Measurements from ENCODE around the gene DNAJC21.
"Not testable (repeated sequence)": the region's sequence is repeated elsewhere in the genome, so short reads cannot be mapped to it uniquely, and the experiment has no call there.

Gene DNAJC21

GRCh38 chr5:34923694-34924461 is 5.5 kb upstream of the DNAJC21 start:
- no peak for DNase-seq

GRCh38 chr5:34924462-34924765 is 4.9 kb upstream of the DNAJC21 start:
- no peak for DNase-seq

DNA sequence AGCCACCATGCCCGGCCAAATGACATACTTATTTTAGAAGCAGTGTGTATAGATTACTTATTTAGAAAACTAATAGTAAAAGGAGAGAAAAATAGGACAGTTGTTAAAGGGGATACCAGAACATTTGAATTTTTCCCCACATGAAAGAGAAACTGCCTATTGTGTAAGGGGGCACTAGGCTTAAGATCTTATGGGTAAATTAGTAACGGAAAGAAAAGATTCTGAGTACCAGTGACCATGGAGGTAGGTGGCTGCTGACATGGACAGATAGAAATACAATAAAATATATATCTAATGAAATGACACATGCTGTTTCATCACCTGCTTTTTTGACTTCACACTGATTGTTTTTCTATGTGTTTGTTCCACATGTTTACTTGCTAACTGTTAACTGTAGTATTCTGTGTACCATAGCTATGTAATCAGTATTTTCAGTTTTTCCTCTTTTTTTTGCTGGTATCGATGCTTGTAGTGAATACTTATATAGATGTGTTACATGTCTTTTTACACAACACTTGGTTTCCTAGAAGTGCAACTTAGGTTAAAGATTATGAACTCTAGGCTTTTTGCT is 3.0 kb upstream of the DNAJC21 start:
- no peak for DNase-seq

DNA sequence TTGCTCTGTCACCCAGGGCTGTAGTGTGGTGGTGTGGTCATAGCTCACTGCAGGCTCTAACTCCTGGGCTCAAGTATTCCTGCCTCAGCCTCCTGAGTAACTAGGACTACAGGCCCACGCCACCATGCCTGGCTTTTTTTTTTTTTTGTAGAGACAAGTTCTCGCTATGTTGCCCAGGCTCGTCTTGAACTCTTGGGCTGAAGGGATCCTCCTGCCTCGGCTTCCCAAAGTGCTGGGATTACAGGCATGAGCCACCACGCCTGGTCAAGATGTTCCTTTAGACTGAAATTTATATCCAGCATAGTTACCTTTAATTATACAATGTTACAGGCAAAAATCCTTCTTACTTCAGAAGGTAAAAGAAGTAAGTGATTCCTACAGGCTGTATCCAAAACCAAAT is 1.6 kb upstream of the DNAJC21 start:
- DNase-seq, result no peak

DNA sequence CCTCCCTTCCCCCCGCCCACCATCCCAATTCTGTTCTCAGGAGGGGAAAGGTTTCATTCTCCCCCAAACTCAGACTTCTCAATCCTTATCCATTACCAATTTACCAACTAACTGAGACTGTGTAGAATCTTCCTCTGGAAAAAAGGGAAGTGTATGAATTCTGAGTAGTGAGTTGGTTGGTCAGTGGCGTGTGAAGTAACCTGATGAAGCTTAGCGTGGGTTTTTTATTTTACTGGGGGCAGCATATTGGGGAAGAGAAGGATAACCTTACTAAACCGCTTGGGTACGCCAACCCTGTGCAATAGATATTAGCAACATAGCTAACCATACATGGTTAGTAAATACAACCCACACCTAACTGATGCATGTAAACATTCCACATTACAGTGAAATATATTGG is 1.1 kb upstream of the DNAJC21 start:
- DNase-seq, result no peak

GRCh38 chr5:34929720-34930461 is 532 bp downstream of the DNAJC21 start:
- peak; percentile 55 to 68 for DNase-seq

DNA sequence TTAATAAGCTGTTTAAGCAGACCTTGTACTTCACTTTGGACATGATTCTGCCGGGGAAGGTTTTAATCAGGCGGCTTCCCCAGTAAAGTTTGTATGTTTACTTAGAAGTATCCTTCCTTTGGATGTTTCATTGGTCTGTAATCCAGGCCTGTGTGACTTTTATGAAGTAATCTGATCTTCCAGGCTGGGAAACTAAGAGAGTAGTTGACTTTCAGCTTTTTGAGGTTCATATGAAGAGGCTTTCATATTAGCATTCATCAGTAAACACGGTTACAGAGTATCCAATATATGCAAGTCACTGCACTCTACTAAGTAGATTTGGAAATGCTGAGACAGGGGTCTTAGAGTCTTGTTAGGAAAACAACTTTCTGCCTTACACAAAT is 1.1 kb downstream of the DNAJC21 start:
- no peak for DNase-seq

- DNase-seq, result no peak
Observed at GRCh38 chr5:34930870-34931269, 1.5 kb downstream of the DNAJC21 start.

- DNase-seq, result no peak
Observed at GRCh38 chr5:34932947-34933346, 3.6 kb downstream of the DNAJC21 start.

DNA sequence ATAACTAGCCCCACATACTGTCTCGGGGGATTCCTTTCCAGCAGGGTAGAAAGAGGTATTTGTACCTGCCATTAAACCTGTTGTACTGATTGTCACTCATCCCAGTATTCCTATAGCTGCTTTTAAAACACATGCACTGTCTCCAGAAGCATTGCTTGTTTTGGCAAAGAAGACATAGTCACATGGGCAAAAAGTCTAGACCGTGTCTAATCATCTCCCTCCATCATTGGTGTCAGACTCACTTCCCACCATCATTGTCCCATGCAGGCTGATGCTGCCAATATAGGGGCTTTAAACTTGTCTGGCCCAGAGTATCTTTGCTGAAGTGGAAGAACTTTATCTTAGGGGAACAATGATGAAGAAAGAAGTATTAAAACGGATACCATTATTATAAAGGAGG is 12.6 kb downstream of the DNAJC21 start:
- DNase-seq, result no peak

- DNase-seq, result no peak
Observed at GRCh38 chr5:34944044-34944443, 14.7 kb downstream of the DNAJC21 start.

GRCh38 chr5:34944460-34945047 is 15.2 kb downstream of the DNAJC21 start:
- DNase-seq, result no peak

GRCh38 chr5:34957321-34957720 is 28.0 kb downstream of the DNAJC21 start:
- DNase-seq, result no peak

DNA sequence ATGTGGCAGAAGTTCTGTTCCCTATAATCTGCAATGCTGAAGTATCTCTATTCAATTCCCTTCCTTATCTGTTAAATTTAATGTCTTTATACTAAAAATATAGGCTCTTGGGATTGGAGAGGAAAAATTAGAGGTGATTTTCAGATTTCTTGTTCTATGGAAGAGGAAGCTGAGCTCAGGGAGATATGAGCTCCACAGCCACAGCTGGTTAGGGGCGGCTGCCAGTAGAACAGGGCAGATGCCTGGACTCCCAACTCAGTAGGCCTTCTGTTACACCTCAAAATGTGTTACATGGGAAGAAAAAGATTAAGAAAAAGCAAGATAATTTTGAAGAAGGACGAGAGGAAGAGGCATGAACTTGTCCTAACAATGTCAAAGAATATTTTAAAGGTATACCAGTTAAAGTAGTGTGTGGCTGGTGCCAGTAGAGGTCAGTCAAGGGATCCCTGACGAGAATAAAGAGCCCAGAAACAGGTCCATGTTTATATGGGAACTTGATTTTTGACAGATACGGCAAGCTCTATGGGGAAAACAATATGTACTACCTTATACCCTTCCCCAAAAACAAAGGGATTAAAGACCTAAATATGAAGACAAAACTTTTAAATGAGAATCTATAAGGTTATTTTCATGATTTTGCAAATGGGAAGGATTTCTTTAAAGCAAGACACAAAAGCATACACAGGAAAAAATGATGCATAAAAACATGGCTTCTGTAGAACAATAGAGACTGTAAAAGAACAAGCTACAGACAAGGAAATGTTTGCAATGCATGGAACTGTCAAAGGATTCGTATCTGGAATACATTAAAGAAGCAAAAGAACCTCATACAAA is 28.7 kb downstream of the DNAJC21 start:
- DNase-seq, result no peak

DNA sequence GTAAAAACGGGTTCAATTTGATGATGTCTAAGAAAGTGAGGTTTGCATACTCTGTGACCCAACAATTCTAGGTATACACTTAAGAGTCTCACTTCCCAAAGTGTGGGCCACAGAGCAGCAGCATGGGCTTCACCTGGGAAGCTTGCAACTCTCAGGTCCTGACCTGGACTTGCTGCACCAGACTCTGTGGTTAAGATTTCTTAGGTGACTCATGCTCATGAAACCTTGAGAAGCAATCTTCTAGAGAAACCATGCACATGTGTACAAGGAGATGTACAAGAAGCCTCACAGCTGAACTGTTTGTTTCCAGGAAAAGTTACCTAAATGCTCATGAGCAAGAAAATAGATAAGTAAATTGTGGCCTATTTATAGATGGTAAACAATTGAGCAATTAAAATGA is 30.0 kb downstream of the DNAJC21 start:
- DNase-seq, result no peak

DNA sequence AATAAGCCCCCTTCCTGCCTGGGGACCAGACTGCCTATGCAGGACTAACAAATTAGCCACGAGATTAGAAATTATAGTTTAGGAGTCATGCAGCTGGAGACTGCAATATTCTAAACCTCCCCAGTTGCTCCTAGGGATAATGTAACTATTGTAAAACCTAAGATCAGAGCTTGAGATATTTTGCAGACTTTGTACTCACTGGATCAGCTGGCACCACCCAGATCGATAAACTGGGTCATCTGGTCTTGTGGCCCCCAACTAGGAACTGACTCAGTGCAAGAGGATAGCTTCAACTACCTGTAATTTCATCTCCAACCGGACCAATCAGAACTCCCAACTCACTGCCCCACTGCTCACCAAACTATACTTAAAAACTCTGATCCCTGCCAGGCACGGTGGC is 38.2 kb downstream of the DNAJC21 start:
- no peak for DNase-seq

GRCh38 chr5:34968258-34968657 is 38.9 kb downstream of the DNAJC21 start:
- no peak for DNase-seq

DNA sequence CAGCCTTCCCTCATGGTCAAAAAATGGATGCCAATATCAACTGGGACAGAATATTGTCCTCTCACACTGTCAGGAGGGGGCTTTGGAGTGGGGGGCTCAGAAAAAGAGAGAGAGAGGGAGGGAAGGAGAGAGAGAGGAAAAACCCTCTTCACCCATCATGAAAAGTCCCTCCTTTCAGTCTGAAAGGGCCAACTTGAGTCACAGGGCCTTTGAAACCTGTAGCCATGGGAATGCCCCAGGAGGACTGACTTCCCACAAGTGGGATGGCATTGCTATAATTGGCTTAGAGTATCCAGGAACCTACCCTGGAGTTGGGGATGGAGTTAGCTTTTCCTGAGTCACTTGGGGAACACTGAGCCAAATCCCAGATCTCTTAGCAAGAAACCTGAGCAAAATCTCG is 41.2 kb downstream of the DNAJC21 start:
- DNase-seq, result no peak

GRCh38 chr5:34971655-34972054 is 42.3 kb downstream of the DNAJC21 start:
- not testable (repeated sequence) for DNase-seq

- no peak for DNase-seq
Observed at GRCh38 chr5:34976347-34976746, 47.0 kb downstream of the DNAJC21 start.

GRCh38 chr5:34977934-34978613 is 48.7 kb downstream of the DNAJC21 start:
- DNase-seq, result no peak

GRCh38 chr5:34978681-34979080 is 49.3 kb downstream of the DNAJC21 start:
- DNase-seq, result no peak

All from hippocampal formation (tissue), 2 donors.